Midbrain (tissue), 1 donor: ENCODE data around the gene MPHOSPH9.

Experiments
- DNase-seq: peaks from one replicate; lab custom pipeline; 2025; lab: John Stamatoyannopoulos, UW

The MPHOSPH9 gene

GRCh38 chr12:123126294-123127181, 106.4 kb downstream of the MPHOSPH9 start:
- no peak for DNase-seq

DNA sequence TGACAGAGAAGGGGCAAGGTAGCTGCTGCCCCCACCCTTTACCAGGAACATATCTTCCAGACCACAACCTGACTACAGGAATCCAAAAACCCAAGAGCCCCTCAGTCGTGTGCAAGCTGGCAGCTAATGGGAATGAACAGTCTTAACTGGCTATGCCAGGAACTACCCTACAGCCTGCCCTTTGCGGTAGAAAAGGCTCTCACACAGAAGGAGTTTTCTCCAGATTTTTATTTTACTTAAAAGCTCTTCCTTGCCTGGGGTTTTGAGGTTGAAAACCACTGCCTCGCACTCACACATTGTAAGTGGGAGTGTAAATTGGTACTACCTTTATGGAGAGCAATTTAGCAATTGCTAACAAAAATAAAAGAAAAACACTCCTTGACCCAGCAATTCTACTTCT, 110.3 kb downstream of the MPHOSPH9 start:
- no peak for DNase-seq

DNA sequence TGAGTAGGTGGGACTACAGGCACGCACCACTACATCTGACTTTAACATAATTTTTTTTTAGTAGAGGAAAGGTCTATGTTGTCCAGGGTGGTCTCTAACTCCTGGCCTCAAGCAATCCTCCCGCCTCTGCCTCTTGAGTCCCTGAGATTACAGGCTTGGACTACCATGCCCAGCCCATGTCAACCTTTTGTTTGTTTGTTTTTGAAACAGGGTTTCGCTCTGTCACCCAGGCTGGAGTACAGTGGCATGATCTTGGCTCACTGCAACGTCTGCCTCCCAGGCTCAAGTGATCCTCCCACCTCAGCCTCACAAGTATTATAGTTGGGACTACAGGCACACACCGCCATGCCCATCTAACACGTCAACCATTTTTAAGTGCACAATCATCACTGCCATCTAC, 111.3 kb downstream of the MPHOSPH9 start:
- no peak for DNase-seq

GRCh38 chr12:123120452-123121166, 112.3 kb downstream of the MPHOSPH9 start:
- DNase-seq = no peak

GRCh38 chr12:123119808-123120207, 113.1 kb downstream of the MPHOSPH9 start:
- no peak for DNase-seq

GRCh38 chr12:123118497-123118896, 114.4 kb downstream of the MPHOSPH9 start:
- no peak for DNase-seq

GRCh38 chr12:123115409-123116121, 117.4 kb downstream of the MPHOSPH9 start:
- peak; percentile 71 for DNase-seq

DNA sequence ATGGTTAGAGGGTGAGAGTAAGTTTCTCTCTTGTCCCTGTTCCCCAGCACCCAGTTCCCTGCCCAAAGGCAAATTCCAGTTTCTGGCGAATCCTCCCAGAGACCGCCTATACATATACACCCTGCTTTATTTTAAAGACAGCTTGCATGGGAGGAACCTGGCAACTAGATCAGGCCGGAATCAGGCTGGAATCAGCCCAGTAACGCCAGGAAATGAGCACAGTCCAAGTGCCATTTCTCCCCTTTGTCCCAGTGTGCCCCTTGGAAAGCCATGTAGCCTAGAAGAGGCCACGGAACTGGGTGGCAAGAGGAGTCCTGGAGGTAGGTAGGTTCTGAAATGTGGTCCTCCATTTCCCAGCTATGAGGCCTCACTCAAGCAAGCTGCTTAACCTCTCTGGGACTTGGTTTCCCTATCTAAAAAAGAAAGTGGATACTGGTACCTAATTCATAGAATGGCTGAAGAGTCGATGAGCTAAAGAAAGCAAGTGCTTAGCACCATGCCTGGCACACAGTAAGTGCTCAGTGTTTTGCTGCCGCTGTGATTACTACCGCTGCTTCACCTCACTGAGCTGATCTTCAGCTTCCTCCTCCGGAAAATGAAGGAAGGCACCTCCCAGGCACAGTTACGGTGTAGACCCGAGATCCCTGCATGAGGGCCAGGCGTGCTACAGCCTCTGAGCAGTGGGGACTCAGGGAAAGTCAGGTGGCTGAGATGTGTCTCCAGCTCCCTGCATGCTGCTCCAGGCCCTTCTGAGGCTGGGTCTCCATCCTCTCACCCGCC, 118.4 kb downstream of the MPHOSPH9 start:
- DNase-seq = no peak

DNA sequence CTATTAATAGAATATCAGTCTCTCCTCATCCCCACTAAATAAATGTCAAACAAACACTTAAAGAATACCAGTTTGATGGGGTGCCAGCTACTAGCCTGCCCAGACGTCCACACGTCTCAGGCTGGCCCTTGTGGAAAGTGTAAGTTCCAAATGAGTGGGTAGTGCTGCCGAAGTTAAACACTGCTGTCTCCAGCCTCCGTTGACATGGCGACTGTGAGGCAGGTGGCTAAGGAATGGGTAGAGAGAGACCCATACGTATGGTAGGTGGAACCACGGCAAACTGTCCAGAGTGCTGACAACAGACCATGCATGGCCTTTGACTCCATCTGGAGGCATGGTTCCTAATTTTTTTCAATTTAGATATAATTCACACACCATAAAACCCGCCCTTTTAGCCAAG, 119.9 kb downstream of the MPHOSPH9 start:
- DNase-seq = no peak

DNA sequence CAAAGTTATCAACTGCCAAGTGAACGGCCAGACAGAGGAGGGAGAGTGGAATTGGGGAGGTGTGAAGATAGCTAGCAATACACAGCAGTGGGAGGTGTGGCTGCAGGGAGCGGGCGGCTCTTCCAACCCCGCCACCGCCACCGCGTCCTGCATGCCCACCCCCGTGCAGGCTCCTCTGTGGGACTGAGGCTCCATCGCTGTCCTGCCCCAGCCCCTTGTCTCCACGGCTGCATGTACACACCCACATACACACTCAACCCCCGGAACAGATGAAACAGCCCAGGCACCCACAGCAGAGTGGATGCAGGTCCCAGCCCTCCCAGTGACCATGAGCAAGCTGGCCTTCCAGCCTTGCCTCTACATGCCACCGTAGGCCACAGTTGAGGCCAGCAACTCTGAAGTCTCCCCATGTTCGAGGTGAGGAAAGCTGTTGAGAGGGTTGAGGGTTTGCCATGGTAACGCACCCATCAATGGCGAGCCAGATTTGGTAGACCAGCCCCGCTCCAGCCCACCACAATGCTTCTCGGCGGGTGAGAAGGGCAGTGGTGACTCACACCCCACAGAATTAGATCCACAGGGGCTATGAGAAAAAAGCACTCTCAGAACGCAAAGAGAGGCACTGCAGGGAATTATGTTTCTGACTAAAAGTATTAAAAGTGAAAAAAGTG, 121.3 kb downstream of the MPHOSPH9 start:
- no peak for DNase-seq

GRCh38 chr12:123109319-123109772, 123.6 kb downstream of the MPHOSPH9 start:
- DNase-seq = peak; percentile 42

DNA sequence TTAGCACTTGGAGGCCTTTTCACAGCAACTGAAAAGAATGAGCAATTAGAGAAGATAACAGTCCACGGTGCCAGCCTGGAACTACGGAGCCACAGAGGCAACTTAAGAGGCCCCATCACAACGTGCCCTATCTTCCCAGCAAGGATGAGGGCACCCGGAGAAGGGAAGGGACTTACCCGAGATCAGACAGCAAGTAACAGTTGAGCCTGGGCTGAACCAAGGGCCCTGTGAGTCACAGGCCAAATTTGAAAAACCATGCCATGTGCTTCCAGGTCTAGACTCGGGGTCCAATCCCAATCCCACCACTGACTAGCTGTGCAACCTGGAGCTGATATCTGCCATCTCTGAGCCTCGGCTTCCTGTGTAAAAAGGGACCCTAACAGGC, 124.3 kb downstream of the MPHOSPH9 start:
- DNase-seq = no peak

- DNase-seq = no peak
Observed at GRCh38 chr12:123107926-123108681, 124.8 kb downstream of the MPHOSPH9 start.

- DNase-seq = no peak
Observed at GRCh38 chr12:123106640-123107359, 126.1 kb downstream of the MPHOSPH9 start.

DNA sequence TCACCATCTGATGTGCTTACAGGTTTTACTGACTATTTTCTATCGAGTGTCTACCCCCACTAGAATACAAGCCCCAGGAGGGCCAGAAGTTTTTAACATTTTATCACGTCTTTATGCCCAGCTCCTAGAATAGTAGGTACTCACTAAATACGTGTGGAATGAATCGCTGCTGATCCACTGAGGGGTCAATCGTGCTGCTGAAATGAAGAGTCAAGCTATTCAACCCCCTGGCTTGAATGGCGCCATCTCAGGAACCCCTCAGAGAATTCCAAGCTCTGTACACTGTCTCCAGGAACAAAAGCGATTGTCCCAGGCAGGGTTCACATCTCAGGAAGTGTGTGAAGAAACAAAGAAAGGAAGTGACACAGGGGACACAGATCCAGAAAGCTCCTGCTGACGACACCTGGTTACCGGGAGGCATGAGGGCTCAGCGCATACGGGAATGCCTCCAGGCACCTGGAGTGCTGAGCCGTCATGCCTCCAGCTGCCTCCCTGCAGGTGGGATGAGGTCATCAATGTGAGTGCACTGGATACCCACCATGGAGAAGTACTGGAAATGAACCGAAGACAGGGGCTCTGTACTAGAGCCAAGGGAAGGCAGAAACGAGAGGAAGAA, 127.6 kb downstream of the MPHOSPH9 start:
- no peak for DNase-seq

GRCh38 chr12:123104809-123105208, 128.1 kb downstream of the MPHOSPH9 start:
- no peak for DNase-seq
